Measurements from ENCODE around the gene ONECUT3.

The ONECUT3 gene

GRCh38 chr19:1754636-1755466 is 1.5 kb downstream of the ONECUT3 start (continued):
- no peak for TF ChIP-seq ZNF549 (tag by site-specific recombination; IDR thresholded peaks at IDR 0.05)
- no peak for TF ChIP-seq ZNF133 (tag by site-specific recombination; IDR thresholded peaks at IDR 0.05)
- no peak for TF ChIP-seq PRDM1 (tag by site-specific recombination; IDR thresholded peaks at IDR 0.05)
- peak; percentile 78 for TF ChIP-seq ZBTB26 (tag by site-specific recombination; optimal IDR thresholded peaks at IDR 0.05)
- TF ChIP-seq, protein P1, sequence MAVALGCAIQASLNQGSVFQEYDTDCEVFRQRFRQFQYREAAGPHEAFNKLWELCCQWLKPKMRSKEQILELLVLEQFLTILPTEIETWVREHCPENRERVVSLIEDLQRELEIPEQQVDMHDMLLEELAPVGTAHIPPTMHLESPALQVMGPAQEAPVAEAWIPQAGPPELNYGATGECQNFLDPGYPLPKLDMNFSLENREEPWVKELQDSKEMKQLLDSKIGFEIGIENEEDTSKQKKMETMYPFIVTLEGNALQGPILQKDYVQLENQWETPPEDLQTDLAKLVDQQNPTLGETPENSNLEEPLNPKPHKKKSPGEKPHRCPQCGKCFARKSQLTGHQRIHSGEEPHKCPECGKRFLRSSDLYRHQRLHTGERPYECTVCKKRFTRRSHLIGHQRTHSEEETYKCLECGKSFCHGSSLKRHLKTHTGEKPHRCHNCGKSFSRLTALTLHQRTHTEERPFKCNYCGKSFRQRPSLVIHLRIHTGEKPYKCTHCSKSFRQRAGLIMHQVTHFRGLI (tag by site-specific recombination; IDR thresholded peaks at IDR 0.05): no peak
- no peak for TF ChIP-seq ZNF837 (tag by site-specific recombination; IDR thresholded peaks at IDR 0.05)
- no peak for TF ChIP-seq ZNF37A (tag by site-specific recombination; IDR thresholded peaks at IDR 0.05)
- TF ChIP-seq SP2 (tag by site-specific recombination; IDR thresholded peaks at IDR 0.05): no peak
- no peak for TF ChIP-seq ZNF48 (tag by site-specific recombination; IDR thresholded peaks at IDR 0.05)
- no peak for TF ChIP-seq ZNF692 (tag by site-specific recombination; IDR thresholded peaks at IDR 0.05)
- no peak for TF ChIP-seq ZNF23 (tag by site-specific recombination; IDR thresholded peaks at IDR 0.05; ENCODE audit: borderline replicate concordance)
- TF ChIP-seq ZNF544 (tag by site-specific recombination; IDR thresholded peaks at IDR 0.05): no peak
- no peak for TF ChIP-seq ZNF830 (tag by site-specific recombination; IDR thresholded peaks at IDR 0.05; ENCODE audit: low read depth)
- peak; percentile 87 for TF ChIP-seq ZNF341 (tag by site-specific recombination; IDR thresholded peaks at IDR 0.05; ENCODE audit: low read depth)
- TF ChIP-seq KLF9 (tag by site-specific recombination; IDR thresholded peaks at IDR 0.05; ENCODE audit: low read depth): no peak
- TF ChIP-seq, protein P2, sequence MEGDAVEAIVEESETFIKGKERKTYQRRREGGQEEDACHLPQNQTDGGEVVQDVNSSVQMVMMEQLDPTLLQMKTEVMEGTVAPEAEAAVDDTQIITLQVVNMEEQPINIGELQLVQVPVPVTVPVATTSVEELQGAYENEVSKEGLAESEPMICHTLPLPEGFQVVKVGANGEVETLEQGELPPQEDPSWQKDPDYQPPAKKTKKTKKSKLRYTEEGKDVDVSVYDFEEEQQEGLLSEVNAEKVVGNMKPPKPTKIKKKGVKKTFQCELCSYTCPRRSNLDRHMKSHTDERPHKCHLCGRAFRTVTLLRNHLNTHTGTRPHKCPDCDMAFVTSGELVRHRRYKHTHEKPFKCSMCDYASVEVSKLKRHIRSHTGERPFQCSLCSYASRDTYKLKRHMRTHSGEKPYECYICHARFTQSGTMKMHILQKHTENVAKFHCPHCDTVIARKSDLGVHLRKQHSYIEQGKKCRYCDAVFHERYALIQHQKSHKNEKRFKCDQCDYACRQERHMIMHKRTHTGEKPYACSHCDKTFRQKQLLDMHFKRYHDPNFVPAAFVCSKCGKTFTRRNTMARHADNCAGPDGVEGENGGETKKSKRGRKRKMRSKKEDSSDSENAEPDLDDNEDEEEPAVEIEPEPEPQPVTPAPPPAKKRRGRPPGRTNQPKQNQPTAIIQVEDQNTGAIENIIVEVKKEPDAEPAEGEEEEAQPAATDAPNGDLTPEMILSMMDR (tag by site-specific recombination; IDR thresholded peaks at IDR 0.05): no peak
- no peak for TF ChIP-seq MZF1 (tag by site-specific recombination; IDR thresholded peaks at IDR 0.05; ENCODE audit: borderline replicate concordance)
- TF ChIP-seq ZNF621 (tag by site-specific recombination; IDR thresholded peaks at IDR 0.05): no peak
- no peak; the same call in 1 of the 2 replicates for TF ChIP-seq ZNF777 (tag by site-specific recombination; IDR thresholded peaks at IDR 0.05; ENCODE audit: borderline replicate concordance)
- TF ChIP-seq ZNF585B (tag by site-specific recombination; IDR thresholded peaks at IDR 0.05): no peak
- no peak for TF ChIP-seq GFI1B (tag by site-specific recombination; IDR thresholded peaks at IDR 0.05)
- no peak for TF ChIP-seq KLF16 (tag by site-specific recombination; IDR thresholded peaks at IDR 0.05)
- no peak for TF ChIP-seq ZNF350 (tag by site-specific recombination; IDR thresholded peaks at IDR 0.05)
- TF ChIP-seq ZNF394 (tag by site-specific recombination; IDR thresholded peaks at IDR 0.05; ENCODE audit: borderline replicate concordance): no peak
- TF ChIP-seq ZNF175 (tag by site-specific recombination; IDR thresholded peaks at IDR 0.05): no peak
- TF ChIP-seq ZFP69B (tag by site-specific recombination; IDR thresholded peaks at IDR 0.05): no peak
- no peak for TF ChIP-seq ZNF391 (tag by site-specific recombination; IDR thresholded peaks at IDR 0.05; ENCODE audit: borderline replicate concordance, low read depth)
- no peak for TF ChIP-seq SCRT1 (tag by site-specific recombination; IDR thresholded peaks at IDR 0.05; ENCODE audit: borderline replicate concordance)
- no peak for TF ChIP-seq ZNF140 (tag by site-specific recombination; IDR thresholded peaks at IDR 0.05)
- no peak for TF ChIP-seq REPIN1 (tag by site-specific recombination; IDR thresholded peaks at IDR 0.05; ENCODE audit: low read depth)
- TF ChIP-seq ZNF654 (tag by site-specific recombination; IDR thresholded peaks at IDR 0.05; ENCODE audit: low read depth): no peak
- TF ChIP-seq OSR2 (tag by site-specific recombination; IDR thresholded peaks at IDR 0.05): no peak

Measured in HEK293 (cell line).